Vein endothelial cell (primary cell): ENCODE measurements around the gene ITIH5. TPM values are rescaled to one million over a fixed set of nuclear protein-coding genes. Genes with fewer than 3 reads are reported as not detected.

Source experiments
- total RNA-seq: library from RNA; depleted of rRNA; stranded (reverse); fragments of >200 nt; gene quantifications from 2 replicates; pipeline ENCODE4 v1.2.3, GENCODE V29; 2012

ITIH5 gene
- not detected in 2 replicates for total RNA-seq

DNA sequence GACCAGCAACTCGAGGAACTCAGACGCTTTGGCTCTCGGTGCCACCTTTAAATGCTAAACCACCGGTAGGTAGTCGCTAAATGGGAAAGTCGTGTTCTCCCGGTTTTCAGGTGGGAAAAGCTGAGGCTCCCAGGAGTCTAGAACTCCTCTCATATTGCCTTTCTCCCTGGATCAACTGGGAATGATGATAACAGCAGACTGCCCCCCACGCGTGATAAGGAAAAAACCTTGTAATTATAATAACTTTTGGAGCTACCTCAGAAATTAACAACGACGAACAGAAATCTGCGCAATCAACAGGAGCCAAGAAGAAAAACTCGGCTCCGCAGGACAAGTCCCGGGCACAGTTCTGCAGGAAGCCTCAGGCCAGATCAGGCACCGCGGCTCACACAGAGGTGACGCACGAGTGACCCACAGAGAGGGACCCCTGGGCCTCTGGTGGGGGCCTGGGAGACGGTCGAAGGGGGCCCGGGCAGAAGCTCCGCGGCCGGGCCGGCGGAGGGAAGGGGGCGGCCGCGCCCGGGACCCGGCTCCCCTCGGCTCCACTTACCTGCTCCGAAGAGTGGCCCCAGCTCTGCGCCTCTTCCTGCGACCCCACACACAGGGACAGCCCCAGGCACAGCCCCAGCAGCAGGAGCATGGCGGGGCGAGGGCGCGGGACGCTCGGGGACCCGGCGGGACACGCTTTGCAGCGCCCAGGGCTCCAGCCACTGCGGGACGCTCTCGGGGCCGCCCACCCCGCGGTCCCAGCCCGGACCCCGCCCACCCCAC lies at the start of gene ITIH5:
ITIH5 (minus strand) TSS at position 714 of the 771 bp plus-strand sequence; CDS start at position 640, 74 bp downstream.

DNA sequence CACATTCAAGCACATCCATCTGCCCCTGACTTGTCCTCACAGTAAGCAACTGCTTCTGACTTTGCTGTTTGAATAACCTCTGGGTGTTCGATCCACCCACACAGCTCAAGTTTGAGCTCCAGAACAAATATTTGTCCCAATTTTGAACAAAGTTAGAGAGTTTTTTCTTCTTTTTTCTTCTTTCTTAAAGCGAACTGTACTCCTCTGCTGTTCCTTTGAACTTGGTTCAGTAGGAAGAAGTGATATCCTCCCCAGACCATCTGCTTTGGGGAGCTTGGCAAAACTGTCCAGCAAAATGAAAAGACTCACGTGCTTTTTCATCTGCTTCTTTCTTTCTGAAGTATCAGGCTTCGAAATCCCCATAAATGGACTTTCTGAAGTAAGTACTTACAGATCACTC lies 36.4 kb upstream of the ITIH5 start, which contains the start of gene ITIH2:
ITIH2 (plus strand) TSS at position 177 of the 400 bp plus-strand sequence; CDS start at position 296, 119 bp downstream.

Other genes starting within 250 kb of the ITIH5 start
- gene ITIH2, start 36.4 kb upstream of the ITIH5 start, total RNA-seq, result not detected in 2 replicates
- gene KIN, start 121.0 kb upstream of the ITIH5 start, total RNA-seq, result 4.6 and 5.3 TPM in 2 replicates
- 276 and 311 TPM in 2 replicates for gene ATP5F1C, start 121.2 kb upstream of the ITIH5 start, total RNA-seq
- gene TAF3, start 151.5 kb upstream of the ITIH5 start, total RNA-seq, result 3.6 and 3.8 TPM in 2 replicates